Lower leg skin (tissue), 3 donors: ENCODE measurements around the gene TCAP.

Experiments used
- POLR2A ChIP-seq, 2 donors: fragments of 450-650 bp; IDR thresholded peaks; one replicate each; pipeline ENCODE4 v1.6.1; 2016 to 2017; ENCODE audit warnings: antibody characterized with exemption in 2 of 2, mild to moderate bottlenecking in 1 of 2, moderate library complexity in 1 of 2
- TF ChIP-seq, protein P1 (sequence below), 3 donors: fragments of 450-650 bp; IDR thresholded peaks; one replicate each; pipeline ENCODE4 v1.5.1; 2016; ENCODE audit warnings: antibody characterized with exemption in 3 of 3, mild to moderate bottlenecking in 3 of 3, moderate library complexity in 2 of 3

- TF ChIP-seq, protein P1, sequence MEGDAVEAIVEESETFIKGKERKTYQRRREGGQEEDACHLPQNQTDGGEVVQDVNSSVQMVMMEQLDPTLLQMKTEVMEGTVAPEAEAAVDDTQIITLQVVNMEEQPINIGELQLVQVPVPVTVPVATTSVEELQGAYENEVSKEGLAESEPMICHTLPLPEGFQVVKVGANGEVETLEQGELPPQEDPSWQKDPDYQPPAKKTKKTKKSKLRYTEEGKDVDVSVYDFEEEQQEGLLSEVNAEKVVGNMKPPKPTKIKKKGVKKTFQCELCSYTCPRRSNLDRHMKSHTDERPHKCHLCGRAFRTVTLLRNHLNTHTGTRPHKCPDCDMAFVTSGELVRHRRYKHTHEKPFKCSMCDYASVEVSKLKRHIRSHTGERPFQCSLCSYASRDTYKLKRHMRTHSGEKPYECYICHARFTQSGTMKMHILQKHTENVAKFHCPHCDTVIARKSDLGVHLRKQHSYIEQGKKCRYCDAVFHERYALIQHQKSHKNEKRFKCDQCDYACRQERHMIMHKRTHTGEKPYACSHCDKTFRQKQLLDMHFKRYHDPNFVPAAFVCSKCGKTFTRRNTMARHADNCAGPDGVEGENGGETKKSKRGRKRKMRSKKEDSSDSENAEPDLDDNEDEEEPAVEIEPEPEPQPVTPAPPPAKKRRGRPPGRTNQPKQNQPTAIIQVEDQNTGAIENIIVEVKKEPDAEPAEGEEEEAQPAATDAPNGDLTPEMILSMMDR (IDR thresholded peaks at IDR 0.05), result no peak
- TF ChIP-seq POLR2A (IDR thresholded peaks at IDR 0.05), result no peak
Measured at GRCh38 chr17:39641097-39641496, 24.1 kb upstream of the TCAP start.
